ENCODE results near the gene FANCC.

DNA sequence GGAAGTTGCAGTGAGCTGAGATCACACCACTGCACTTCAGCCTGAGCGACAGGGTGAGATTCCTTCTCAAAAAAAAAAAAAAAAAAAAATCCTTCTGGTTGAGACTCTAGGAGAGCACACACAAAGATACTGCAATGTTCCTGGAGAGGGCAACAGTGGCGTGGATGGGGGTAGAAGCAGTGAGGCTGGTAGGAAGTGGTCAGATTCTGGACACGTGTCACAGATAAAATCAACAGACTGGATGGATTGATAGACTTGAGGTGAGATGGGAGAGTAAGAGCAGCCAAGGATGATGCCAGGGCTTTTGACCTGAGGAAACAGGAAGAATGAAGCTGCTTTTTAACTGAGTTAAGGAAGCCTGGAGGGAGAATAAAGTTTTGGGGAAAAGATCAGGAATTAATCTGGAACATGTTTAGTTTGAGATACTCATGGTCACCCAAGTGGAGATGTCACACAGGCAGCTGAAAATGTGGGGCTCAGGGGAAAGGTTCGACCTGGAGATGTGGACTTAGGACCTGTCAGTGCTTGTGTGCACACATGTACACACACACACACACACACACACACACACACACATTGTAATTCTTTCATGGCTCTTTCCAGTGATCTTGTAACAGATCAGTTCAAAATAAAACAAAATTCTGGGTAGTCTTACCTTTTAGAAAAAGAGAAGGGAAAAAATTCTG is 88.1 kb downstream of the FANCC start:
- TF ChIP-seq CTCF (conservative IDR thresholded peaks at IDR 0.05; ENCODE audit: low read depth, low read length) (no peak), MAFK (IDR thresholded peaks at IDR 0.05; ENCODE audit: low read depth, low read length) (no peak), RCOR1 (IDR thresholded peaks at IDR 0.05; ENCODE audit: insufficient replicate concordance, low read length) (no peak), RAD21 (IDR thresholded peaks at IDR 0.05; ENCODE audit: low read length) (no peak), POLR2A (IDR thresholded peaks at IDR 0.05; ENCODE audit: low read depth, low read length) (no peak), CEBPB (IDR thresholded peaks at IDR 0.05; ENCODE audit: low read depth, low read length) (no peak), RFX5 (IDR thresholded peaks at IDR 0.05; ENCODE audit: low read depth, low read length) (no peak), MAZ (IDR thresholded peaks at IDR 0.05; ENCODE audit: borderline replicate concordance, low read depth, low read length) (no peak), CHD1 (IDR thresholded peaks at IDR 0.05; ENCODE audit: low read depth, low read length) (no peak)

Measured in IMR-90 (cell line).